PC-3 (cell line): ENCODE data around the gene ADD1.

Experiments
- EZH2phosphoT487 ChIP-seq: fragments of 300-600 bp; sonication (generic); IDR thresholded peaks from 2 replicates; pipeline ENCODE4 v1.6.1; 2018; ENCODE audit warnings: mild to moderate bottlenecking, antibody characterized with exemption, low read length, borderline replicate concordance
- TF ChIP-seq, protein P1 (sequence below): fragments of 300-600 bp; sonication (generic); conservative IDR thresholded peaks from 2 replicates; pipeline ENCODE4 v1.5.1; 2017; ENCODE audit warnings: antibody characterized with exemption, low read depth, mild to moderate bottlenecking, low read length

DNA sequence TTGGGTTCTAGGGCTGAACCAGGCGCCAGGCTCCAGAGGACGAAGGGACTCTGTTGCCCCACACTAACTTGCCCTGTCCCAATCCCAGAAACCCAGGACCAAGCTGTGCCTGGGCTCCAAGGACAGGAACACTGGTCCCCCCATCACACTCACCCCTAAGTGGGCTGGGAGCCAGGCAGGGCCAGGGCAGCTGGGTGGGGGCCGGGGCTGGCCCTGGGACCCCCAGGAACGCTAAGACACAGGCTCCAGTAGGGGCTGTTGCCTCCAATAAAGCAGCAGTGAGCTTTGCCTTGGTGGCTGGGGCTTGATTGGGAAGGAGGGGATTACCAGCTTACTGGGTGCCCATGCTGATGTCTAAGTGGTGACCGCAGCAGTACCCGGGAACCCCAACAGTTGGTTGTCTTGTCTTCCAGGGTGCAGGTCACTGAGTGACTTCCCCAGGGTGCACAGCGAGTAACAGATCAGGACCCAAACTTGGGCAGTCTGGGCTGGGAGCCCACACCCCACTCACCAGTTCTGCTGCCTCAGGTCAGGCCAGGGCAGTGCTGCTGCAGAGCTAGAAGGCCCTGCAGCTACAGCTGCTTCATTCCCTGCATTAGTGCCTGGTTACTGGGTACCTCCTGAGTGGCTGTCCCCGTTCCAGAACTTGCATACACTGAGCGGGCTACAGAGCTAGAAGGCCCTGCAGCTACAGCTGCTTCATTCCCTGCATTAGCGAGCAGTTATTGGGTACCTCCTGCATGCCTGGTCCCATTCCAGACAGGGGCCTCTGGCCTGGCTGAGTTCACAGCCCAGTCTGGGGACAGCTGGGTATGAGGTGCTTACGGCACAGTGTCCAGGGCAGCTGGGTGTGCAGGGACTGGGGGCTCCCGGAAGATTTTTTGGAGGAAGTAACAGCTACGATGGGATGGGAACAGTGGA lies 9.4 kb upstream of the ADD1 start:
- TF ChIP-seq, protein P1, sequence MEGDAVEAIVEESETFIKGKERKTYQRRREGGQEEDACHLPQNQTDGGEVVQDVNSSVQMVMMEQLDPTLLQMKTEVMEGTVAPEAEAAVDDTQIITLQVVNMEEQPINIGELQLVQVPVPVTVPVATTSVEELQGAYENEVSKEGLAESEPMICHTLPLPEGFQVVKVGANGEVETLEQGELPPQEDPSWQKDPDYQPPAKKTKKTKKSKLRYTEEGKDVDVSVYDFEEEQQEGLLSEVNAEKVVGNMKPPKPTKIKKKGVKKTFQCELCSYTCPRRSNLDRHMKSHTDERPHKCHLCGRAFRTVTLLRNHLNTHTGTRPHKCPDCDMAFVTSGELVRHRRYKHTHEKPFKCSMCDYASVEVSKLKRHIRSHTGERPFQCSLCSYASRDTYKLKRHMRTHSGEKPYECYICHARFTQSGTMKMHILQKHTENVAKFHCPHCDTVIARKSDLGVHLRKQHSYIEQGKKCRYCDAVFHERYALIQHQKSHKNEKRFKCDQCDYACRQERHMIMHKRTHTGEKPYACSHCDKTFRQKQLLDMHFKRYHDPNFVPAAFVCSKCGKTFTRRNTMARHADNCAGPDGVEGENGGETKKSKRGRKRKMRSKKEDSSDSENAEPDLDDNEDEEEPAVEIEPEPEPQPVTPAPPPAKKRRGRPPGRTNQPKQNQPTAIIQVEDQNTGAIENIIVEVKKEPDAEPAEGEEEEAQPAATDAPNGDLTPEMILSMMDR = no peak
- no peak for TF ChIP-seq EZH2phosphoT487
